Breast epithelium (tissue), 3 donors: Measurements from ENCODE around the gene CDC14A.

Source experiments
- POLR2A ChIP-seq: fragments of 450-650 bp; IDR thresholded peaks from one replicate; pipeline ENCODE4 v1.6.1; 2016; ENCODE audit warnings: antibody characterized with exemption, mild to moderate bottlenecking, moderate library complexity
- POLR2AphosphoS5 ChIP-seq, 3 donors: sonication (generic); formaldehyde crosslinking; IDR thresholded peaks; one replicate each; pipeline ENCODE4 v1.6.1; 2017; ENCODE audit warnings: antibody characterized with exemption in 3 of 3
- TF ChIP-seq, protein P1 (sequence below), 3 donors: fragments of 450-650 bp; IDR thresholded peaks; one replicate each; pipeline ENCODE4 v1.5.1; 2016 to 2017; ENCODE audit warnings: antibody characterized with exemption in 3 of 3, mild to moderate bottlenecking in 3 of 3, moderate library complexity in 3 of 3

DNA sequence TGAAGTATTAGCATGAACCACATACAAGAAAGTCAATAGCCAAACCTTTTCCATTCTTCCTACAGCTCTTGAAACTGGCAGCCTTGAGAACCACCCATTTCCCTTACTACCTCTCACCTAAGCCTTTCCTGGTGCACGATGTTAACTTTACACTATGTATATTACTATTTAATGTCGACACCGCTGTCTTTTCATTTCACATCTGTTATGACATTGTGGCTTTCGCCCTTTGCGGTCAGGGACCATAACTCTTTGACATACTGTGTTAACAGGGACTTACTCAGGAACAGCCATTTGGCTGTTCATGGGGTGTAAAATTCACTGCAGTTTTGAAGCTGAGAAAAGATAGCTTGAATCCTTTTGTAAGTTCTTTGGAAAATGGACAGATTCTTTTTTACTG lies 164.6 kb downstream of the CDC14A start:
- TF ChIP-seq, protein P1, sequence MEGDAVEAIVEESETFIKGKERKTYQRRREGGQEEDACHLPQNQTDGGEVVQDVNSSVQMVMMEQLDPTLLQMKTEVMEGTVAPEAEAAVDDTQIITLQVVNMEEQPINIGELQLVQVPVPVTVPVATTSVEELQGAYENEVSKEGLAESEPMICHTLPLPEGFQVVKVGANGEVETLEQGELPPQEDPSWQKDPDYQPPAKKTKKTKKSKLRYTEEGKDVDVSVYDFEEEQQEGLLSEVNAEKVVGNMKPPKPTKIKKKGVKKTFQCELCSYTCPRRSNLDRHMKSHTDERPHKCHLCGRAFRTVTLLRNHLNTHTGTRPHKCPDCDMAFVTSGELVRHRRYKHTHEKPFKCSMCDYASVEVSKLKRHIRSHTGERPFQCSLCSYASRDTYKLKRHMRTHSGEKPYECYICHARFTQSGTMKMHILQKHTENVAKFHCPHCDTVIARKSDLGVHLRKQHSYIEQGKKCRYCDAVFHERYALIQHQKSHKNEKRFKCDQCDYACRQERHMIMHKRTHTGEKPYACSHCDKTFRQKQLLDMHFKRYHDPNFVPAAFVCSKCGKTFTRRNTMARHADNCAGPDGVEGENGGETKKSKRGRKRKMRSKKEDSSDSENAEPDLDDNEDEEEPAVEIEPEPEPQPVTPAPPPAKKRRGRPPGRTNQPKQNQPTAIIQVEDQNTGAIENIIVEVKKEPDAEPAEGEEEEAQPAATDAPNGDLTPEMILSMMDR (IDR thresholded peaks at IDR 0.05), result no peak
- TF ChIP-seq POLR2A (no peak), POLR2AphosphoS5 (IDR thresholded peaks at IDR 0.05) (no peak)
